ENCODE results near the gene LRRC75A.
"Not testable (repeated sequence)": the region's sequence is repeated elsewhere in the genome, so short reads cannot be mapped to it uniquely, and the experiment has no call there.

LRRC75A gene

DNA sequence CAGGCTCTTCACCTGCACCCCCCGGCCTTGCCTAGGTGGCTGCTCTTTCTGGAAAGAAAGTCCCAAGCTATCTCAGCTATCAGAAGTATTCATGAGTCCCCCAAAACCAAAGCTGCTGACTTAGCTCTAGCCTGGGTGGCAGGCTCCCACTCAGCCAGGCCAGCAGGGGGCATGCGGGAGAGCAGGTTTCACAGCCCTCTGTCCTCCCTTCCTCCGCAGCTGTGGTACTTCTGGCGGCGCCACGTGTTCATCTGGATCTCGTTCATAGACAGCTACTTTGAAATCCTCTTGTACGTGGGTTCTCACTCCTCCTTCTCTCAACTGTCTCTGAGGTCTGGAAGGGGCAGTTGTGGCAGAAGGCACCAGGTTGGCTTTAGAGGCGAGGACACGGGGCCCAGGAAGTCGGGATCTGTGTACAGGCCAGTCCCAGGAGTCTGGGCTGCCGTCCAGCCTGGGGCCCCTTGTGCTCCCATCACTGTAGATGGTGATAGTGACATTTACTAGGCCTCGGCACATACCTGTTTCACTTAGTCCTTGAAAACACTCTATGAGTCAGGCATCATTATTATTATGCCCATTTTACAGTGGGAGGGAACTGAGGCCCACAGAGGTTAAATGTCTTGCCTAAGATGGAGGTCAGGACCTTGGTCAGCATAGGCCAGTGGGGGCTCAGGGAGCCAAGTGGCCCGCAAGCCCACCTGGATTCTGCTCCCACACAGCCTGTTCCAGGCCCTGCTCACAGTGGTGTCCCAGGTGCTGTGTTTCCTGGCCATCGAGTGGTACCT, 63.7 kb downstream of the LRRC75A start:
- peak in 2 of 5 donors; percentile 22 to 24 for DNase-seq

DNA sequence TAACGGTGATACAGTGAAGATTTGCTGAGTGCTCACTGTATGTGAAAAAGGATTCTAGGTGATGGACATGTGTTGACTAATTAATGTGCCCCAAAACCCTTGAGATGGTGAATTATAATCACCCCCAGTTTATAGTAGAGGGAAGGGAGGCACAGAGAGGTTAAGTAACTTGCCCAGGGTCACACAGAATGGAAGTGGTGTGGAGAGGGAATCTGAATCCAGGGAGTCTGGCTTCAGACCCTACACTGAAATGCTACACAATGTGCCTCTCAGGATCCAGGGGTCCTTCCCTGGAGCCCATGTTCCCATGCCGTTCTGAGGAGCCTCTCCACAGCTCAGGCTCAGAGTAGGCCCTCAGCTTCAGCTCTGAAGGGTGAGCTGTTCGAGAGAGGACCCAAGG, 65.0 kb downstream of the LRRC75A start:
- DNase-seq: no peak

DNA sequence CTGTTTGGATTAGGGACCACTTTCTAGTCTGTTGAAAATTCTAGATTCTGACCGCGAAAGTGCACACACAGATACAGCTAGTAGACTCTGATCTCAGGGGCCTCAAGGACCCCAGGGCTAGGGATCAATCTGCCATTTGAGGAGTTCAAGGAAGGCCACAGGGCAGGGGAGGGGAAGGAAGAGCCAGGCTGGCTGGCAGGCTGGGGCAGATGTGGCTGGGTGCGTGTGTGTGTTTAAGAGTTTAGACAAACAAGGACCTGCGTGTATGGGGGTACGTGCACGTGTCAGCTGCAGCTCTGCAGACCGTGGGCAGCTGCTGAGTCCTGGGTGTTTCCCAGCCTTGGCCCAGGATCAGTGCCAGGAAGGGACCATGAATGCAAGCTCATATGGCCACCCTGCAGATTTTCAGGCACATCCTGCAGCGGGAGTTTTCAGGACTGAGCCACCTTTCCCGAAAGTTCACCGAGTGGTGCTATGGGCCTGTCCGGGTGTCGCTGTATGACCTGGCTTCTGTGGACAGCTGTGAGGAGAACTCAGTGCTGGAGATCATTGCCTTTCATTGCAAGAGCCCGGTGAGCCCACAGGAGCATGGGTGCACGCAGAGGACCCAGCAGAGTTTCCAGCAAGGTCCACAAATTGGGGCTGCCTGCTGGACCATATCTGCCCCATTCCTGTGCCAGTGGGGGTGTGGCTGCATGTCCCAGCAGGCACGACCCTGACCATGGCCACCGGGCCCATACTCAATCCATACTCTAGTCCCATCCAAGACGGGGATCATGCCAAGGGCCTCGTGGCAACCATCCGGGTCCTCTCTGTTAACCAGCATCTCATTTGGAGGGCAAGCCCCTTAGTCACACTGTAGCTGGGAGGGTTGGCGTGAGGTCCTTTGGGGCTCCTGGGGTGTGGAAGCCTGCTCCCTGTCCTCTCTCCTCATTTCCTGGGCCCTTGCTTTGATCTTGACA, 66.0 kb downstream of the LRRC75A start:
- no peak for DNase-seq

DNA sequence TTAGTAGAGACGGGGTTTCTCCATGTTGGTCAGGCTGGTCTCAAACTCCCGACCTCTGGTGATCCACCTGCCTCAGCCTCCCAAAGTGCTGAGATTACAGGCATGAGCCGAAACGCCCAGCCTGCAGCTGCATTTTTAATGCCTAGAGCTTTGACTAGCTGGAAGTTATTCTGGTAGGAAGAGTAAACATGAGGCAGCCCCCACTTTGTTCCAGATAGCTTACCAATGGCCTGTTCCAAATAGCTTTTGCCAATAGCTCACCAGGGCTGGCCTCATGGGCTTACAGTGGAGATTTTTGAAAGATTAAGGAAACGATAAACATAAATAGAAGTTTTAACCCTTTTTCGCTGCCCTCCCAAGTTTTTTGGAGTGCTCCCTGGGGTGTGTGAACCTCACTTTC, 66.8 kb downstream of the LRRC75A start:
- no peak for DNase-seq

DNA sequence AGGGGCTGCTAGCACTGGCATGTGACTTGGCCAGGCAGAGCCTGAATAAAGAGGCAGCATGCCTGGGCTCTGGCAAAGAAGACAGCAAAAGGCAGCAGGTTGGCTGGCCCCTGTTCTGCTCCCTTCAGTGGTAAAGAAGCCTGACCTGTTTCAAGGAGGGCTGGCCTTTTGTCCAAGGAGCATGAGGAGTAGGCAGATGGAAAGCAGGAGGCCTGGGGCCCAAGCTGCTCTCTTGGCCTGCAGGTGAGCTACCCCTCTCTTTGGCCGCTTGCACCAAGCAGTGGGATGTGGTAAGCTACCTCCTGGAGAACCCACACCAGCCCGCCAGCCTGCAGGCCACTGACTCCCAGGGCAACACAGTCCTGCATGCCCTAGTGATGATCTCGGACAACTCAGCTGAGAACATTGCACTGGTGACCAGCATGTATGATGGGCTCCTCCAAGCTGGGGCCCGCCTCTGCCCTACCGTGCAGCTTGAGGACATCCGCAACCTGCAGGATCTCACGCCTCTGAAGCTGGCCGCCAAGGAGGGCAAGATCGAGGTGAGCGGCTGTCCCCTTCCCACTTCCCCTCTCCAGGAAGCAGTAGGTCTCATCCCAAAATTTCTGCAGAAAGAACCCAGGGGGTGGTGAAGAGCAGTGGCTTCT, 68.6 kb downstream of the LRRC75A start:
- DNase-seq: no peak

DNA sequence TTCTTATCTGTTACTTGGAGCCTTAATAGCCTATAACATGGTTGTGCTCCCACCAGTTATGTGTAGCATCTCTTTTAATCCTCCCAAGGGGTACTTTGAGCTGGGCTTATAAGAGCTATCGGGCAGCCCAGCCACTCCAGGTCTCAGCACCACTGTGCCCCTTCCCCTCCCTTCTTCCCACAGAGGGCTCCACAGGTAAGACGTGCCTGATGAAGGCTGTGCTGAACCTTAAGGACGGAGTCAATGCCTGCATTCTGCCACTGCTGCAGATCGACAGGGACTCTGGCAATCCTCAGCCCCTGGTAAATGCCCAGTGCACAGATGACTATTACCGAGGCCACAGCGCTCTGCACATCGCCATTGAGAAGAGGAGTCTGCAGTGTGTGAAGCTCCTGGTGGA, 69.6 kb downstream of the LRRC75A start:
- no peak for DNase-seq

DNA sequence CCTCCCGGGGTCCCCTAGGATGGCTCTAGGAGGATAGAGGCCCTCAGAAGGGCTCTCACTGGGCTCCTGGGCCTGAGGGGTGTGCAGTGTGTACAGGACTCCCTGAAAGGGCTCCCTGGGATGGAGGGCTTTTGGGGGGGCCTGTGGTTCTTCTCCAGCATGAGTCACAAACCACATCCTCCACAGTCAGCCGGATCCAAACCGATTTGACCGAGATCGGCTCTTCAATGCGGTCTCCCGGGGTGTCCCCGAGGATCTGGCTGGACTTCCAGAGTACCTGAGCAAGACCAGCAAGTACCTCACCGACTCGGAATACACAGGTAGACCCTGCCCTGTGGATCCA, 72.1 kb downstream of the LRRC75A start:
- DNase-seq: peak in 2 of 5 donors; percentile 21 to 56

DNA sequence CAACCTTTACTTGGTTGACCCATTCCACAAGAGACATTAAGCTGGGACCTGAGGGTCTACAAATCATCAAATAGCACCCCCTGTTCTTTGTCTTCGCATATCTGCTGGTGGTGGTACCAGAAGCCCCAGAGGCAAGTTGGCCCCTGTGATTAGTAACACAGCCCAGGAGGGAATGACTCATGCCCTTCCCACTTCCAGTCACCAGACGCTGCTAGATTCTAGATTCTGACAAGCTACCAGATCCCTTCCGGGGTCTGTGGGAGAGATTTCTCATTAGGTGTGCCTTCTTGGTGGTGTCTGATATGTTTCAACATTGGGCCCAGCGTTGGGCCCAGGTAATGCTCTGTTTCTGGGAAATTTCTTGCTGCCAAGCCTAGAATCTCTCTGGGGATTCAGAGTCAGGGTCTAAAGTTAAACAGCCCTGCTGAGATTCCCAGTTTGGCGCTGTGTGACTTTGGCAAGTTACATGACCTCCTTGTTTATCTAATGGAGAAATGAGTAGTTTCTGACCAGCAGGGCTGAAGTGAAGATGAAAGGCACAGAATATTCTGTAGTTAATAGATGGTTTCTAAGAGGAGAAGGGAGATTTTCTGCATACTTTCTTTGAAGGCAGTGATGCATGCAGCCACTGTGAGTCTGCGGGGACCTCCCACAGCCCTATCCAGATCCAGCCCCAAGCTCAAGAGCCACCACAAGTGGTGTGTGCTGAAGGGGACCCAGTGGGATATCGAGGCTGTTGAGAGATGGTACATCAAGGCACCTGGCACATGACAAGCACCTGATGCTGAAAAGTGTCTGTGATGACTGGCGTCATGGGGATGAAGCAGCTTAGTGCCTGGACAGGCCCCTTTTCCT, 72.7 kb downstream of the LRRC75A start:
- peak in 2 of 5 donors; percentile 27 to 77 for DNase-seq

DNA sequence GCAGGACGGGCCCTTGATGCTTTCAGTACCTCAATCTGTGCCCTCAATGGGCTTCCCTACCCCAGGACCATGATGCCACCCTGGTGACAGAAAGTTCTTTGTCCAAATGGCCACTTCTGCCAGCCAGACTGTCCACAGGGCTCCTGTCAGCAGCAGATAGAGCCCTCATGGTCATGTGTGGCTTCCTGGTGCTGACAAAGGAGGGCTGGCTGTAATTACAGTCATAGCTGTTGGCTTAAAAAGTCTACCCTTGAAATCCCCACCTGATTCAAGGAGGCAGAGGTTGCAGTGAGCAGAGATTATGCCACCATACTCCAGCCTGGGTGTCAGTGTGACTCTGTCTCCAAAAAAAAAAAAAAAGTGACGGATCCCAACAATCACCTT, 73.3 kb downstream of the LRRC75A start:
- DNase-seq: peak in 1 of 5 donors; percentile 25

DNA sequence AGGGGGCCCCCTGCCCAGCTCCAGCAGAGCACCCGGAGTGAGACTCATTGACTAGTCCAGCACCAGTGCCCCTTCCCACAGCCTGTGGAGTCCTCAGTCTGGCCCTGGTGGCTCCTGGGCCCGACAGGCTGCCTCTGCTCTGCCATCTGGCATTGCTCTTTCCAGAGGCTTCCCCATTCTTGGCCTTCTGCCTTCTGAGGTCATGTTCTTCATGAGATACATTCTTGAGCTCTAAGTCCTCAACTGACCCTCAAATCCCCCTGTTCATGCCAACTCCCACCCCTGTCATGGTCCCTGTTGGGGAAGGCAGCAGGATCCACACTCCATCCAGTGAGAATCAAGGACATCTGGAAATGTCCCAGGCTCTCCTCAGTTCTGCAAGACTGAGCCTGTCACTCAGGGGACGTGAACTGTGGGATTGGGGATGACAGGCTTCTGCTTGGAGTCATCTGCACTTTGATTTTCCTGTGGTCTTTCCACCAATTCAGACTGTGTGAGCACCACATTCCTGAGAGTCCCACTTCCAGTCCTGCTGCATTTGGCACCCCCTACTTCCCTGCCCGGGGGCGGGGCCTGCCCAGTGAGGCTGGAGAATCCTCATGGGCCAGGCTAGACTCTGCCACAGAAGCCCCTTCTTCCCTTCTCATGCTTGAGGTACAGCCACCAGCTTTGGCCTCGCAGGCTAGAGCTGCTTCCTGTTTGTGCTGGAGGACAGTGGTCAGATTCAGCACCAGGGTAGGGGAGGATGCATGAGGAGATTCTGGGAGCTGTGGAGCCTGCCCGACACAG, 73.9 kb downstream of the LRRC75A start:
- no peak for DNase-seq

DNA sequence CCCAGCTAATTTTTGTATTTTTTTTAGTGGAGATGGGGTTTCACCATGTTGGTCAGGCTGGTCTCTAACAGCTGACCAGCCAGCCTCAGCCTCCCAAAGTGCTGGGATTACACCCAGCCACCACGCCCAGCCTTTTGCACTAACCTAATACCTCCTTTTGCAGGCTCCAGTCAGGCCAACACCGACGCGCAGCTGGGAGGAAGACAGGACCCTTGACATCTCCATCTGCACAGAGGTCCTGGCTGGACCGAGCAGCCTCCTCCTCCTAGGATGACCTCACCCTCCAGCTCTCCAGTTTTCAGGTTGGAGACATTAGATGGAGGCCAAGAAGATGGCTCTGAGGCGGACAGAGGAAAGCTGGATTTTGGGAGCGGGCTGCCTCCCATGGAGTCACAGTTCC, 74.6 kb downstream of the LRRC75A start:
- DNase-seq: no peak

DNA sequence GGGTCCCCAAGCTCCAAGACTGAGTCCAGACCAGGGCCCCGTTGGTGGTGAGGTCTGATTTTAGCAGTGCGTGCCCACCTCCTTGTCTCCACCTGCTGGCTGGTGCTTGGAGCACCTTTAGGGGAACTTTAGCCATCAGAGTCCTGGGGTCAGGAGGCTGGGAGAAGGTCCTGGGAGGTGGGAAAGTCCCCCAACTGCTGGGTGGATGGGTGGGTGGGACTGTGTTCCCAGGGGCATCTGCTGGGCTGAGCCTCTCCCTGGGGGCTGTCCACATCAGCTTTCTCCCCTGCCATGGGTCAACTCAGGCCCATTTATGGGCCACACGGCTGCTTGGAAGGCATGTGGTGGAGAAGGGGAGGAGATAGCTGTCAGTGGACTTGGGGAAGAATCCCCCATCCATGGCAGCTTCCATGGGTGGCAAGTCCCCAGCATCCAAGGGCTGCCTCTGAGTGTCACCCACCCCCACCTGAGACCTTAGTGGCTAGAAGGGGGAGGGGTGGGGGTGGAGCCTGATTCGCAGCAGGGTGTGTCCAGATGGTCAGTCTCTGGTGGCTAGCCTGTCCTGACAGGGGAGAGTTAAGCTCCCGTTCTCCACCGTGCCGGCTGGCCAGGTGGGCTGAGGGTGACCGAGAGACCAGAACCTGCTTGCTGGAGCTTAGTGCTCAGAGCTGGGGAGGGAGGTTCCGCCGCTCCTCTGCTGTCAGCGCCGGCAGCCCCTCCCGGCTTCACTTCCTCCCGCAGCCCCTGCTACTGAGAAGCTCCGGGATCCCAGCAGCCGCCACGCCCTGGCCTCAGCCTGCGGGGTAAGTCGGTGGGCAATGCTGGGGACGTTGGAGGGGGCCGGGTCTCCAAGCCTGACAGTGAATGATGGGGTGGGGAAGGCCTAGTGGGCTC, 76.7 kb downstream of the LRRC75A start, which contains the start of gene TRPV2:
Gene TRPV2 (plus strand): TSS at position 541 of the 894 bp plus-strand sequence. CDS start 2,098 bp downstream, outside the sequence.
- peak in 3 of 5 donors; percentile 28 to 65 (median 36) for DNase-seq

DNA sequence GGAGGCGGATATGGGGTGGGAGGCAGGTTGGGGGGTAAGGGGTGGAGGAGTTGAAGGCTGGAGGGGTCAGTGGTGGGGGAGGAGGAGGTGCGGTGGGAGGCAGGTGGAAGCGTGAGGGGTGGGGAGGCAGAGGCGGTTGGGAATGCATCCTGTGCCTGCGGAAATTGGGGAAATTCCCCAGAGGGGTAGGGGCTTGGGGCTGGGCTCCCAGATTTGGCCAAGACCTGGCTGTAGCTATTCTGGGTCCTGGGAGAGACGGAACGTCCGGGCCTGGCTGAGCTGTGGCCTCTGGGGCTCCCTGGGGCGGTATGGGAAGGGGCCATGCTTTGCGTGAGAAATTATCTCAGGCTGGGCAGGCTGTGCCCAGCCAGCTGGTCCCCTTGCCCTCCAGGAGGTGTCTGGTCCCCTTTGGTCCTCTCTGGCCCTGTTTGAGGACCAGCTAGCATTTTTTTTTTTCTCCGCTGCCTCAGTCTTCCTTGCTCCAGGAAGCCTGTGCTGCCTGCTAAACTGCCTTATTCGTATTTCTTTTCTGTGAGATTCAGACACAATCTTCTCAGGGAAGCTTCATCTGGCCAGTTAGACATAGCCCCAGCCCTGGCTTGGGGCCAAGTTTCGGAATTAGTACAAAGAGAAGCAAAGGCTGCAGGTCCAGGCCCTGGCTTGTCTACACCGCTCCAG, 83.9 kb downstream of the LRRC75A start:
- no peak for DNase-seq

DNA sequence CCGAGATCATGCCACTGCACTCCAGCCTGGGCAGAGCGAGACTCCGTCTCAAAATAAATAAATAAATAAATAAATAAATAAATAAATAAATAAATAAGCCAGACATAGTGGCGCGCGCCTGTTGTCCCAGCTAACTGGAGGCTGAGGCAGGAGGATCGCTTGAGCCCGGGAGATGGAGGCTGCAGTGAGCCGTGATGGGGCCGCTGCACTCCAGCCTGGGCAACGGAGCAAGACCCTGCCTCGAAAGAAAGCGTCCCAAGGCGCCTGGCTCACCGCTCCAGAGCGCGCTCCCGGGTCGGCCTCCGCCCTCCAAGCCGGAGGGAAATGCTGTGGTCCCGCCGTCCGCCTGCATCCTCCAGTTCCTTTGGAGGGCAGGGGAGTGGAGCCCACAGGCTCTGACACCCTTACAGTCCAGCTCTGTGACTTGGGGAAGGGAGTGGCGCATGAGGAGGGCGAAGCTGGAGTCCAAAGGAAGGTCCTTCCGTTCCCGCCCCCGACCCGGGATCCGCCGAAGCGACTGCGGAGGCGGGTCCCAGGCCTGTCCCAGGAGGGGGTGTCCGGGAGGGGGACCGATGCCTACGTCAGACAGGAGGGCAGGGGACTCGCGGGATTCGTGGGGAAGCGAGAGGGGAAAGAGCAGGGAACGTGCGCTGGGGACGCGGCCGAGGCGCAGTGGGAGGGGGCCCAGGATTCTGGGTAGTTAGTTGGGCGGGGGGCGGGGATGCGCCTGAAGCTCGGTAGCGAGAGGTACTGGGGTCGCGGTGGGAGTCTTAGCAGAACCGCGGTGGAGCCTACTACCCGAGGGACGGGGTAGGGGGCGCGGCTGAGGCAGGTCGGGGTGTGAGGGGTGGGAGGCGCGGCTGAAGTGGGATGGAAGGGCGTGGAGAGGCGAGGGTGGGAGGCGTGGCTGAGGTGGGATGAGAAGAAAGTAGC, 85.0 kb downstream of the LRRC75A start:
- DNase-seq: no peak

DNA sequence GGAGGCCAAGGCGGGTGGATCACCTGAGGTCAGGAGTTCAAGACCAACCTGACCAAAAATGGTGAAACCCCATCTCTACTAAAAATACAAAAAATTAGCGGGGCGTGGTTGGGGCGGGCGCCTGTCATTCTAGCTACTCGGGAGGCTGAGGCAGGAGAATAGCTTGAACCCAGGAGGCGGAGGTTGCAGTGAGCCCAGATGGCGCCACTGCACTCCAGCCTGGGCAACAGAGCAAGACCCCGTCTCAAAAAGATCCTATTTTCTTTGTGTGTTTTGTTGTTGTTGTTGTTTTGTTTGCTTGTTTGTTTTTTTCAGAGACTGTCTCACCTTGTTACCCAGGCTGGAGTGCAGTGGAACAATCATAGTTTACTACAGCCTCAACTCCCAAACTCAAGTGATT, 88.1 kb downstream of the LRRC75A start:
- DNase-seq: not testable (repeated sequence)

DNA sequence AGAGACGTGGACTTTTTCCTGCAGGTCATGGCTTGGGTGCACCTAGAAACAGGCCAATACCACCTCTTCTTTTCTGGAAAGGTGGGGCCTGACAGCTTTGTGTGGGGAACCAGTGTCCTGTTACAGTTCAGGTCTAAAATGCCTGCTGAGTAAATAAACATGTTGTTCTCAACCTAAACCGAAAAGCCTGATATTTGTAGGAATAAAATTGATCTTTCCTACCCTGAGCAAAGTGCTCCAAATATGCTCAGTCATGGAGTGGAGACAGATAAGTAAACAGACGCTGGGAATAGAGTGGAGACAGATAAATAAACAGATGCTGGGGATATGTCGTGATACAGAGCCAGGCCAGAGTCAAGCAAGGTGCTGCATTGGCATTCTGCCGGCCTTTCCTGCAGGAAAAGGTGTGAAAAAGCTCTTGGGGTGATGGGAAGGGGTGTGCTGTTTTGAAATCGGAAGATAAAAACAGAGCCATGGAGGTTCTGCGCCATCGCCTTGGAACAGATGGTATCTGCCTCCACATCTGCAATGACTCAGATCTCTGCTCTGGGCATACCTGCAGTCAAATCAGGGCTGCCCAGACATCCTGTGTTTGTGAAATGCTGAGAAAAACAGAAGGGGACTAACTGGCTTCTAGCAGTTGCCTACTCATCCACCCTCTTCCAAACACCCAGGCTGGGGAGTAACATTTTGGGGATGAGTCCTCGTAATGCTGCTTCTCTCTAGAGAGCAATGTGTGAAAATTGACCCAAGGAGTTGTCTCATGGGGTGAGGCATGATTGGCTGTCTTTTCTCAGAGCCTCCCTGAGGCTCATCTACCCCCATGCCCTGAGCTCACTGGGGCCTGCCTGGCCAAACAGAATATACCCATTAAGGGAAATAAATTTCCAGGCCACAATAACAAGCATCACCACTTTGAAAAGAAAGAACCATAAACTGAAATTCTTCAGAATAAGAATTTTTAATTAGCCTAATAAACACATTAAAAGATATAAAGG, 93.4 kb downstream of the LRRC75A start:
- peak in 1 of 5 donors; percentile 64 for DNase-seq

DNA sequence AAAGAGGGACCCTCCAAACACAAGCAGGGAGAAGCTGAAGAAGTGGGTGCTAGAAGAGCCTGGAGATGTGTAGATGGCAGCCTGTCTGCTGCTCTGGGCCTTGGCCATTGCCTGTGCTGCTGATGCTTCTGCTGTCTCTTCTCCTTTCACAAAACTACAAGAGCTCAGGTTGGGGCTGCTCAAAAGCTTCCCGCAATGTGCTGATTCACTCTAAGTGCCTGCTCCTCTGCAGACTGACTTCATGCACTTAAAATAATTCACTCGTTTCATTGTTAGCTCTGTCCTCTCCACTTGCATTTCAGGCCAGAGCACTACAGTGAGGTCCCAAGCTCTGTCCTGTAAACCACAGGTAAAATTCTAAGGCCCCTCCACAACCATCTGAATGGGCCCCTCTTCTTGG, 95.3 kb downstream of the LRRC75A start:
- DNase-seq: not testable (repeated sequence)
